GM21619 (cell line): ENCODE measurements around the gene EVA1A.

Experiments used
- ATAC-seq: cut with Tn5 transposase; IDR thresholded peaks from one replicate; pipeline ENCODE4 v1.9.1; 2021; ENCODE audit not compliant: unreplicated experiment

Gene EVA1A

GRCh38 chr2:75454241-75454620, 106.5 kb downstream of the EVA1A start:
- no peak for ATAC-seq

GRCh38 chr2:75453384-75454240, 107.1 kb downstream of the EVA1A start:
- no peak for ATAC-seq

- ATAC-seq = no peak
These were observed 110.7 kb downstream of the EVA1A start for GRCh38 chr2:75450068-75450467.

- ATAC-seq = no peak
These were observed 113.6 kb downstream of the EVA1A start for GRCh38 chr2:75447176-75447575.
